Measurements from ENCODE around the gene GABBR2. TPM values are rescaled to one million over a fixed set of nuclear protein-coding genes. Genes with fewer than 3 reads are reported as not detected.

Gene GABBR2
- total and polyA plus RNA-seq, 2 donors (not counting 1 experiment from before 2014, with no cell fraction given): 0.03 TPM; not detected in 1

GRCh38 chr9:98332405-98332831, 376.3 kb downstream of the GABBR2 start:
- H3K36me3 ChIP-seq (replicated peaks in 1 of 2; ENCODE audit: control extremely low read depth in 1 of 2, control insufficient read depth in 1 of 2, extremely low read depth in 1 of 2, insufficient read depth in 2 of 2, low read length in 1 of 2): no peaks in the 10 kb centered on the region
- H3K4me1 ChIP-seq (ENCODE audit: control insufficient read depth in 2 of 2, insufficient read depth in 2 of 2, low read length in 2 of 2): peaks cover 0 to 3% of the 10 kb centered on the region in 2 donors
- Mint-ChIP-seq H3K27me3 (peaks cover 29% of the 10 kb centered on the region), H3K9me3 (ENCODE audit: insufficient read depth) (no peaks in the 10 kb centered on the region), H3K4me1 (peaks cover 6% of the 10 kb centered on the region), H3K4me3 (no peak overlapping the region), H3K27ac (no peak overlapping the region)
- ChIA-PET CTCF (no interaction called here), POLR2A (no interaction called here)
- H3K9me3 ChIP-seq (ENCODE audit: control extremely low read depth in 1 of 3, control insufficient read depth in 2 of 3, insufficient read depth in 1 of 3, low read length in 2 of 3): peaks cover 0 to 3% (median 2%) of the 10 kb centered on the region in 3 donors
- no peaks in the 10 kb centered on the region for H3K79me2 ChIP-seq (ENCODE audit: control insufficient read depth, insufficient read depth, low read length)
- H2AFZ ChIP-seq (ENCODE audit: insufficient read depth, low read depth, low read length, poor library complexity, severe bottlenecking): no peak overlapping the region
- no peak overlapping the region for H3K27ac ChIP-seq (ENCODE audit: low read length in 2 of 2)
- H3K4me2 ChIP-seq (replicated peaks; ENCODE audit: low read depth, low read length, poor library complexity, severe bottlenecking): no peak overlapping the region
- DNase-seq (no peak), ATAC-seq (ENCODE audit: low read depth) (no peak)
- H3K9ac ChIP-seq (ENCODE audit: low read length): no peak overlapping the region
- H3K4me3 ChIP-seq (ENCODE audit: control extremely low read depth in 1 of 5, extremely low read depth in 1 of 5, insufficient read depth in 1 of 5, low read depth in 2 of 5, low read length in 4 of 5): no peak overlapping the region
- WGBS (ENCODE audit: insufficient coverage): 75% methylated on average over 7 of the region's 8 CpGs
- intact Hi-C loops (cut with micrococcal nuclease): no loop called here
- no peaks in the 10 kb centered on the region for H4K20me1 ChIP-seq (ENCODE audit: control insufficient read depth, insufficient read depth, low read length, poor library complexity, severe bottlenecking)
- no peaks in the 10 kb centered on the region for H3K27me3 ChIP-seq (replicated peaks in 1 of 4; ENCODE audit: control extremely low read depth in 1 of 4, control insufficient read depth in 3 of 4, insufficient read depth in 4 of 4, low read length in 3 of 4)
- no peak for TF ChIP-seq EZH2 (IDR thresholded peaks at IDR 0.05; ENCODE audit: borderline replicate concordance, insufficient read depth, low read depth, low read length, poor library complexity, severe bottlenecking)
- TF ChIP-seq CTCF (IDR thresholded peaks at IDR 0.05): no peak

- H3K4me1 ChIP-seq (ENCODE audit: control insufficient read depth in 2 of 2, insufficient read depth in 2 of 2, low read length in 2 of 2): peaks cover 0 to 3% of the 10 kb centered on the region in 2 donors
- no peaks in the 10 kb centered on the region for H4K20me1 ChIP-seq (ENCODE audit: control insufficient read depth, insufficient read depth, low read length, poor library complexity, severe bottlenecking)
- ChIA-PET CTCF (interaction anchor here (0.7 kb wide), 2 partner anchors 50 to 465 kb away, joined by 3 to 6 read pairs; no protein-coding TSS in a partner anchor), POLR2A (interaction anchor here (0.7 kb wide), 1 partner anchor 38 kb away, joined by 7 read pairs; no protein-coding TSS in a partner anchor)
- H3K9me3 ChIP-seq (ENCODE audit: control extremely low read depth in 1 of 3, control insufficient read depth in 2 of 3, insufficient read depth in 1 of 3, low read length in 2 of 3): peaks cover 0 to 3% (median 2%) of the 10 kb centered on the region in 3 donors
- no peak overlapping the region for H3K4me2 ChIP-seq (replicated peaks; ENCODE audit: low read depth, low read length, poor library complexity, severe bottlenecking)
- Mint-ChIP-seq H3K27me3 (peaks cover 27% of the 10 kb centered on the region), H3K4me1 (peaks cover 6% of the 10 kb centered on the region), H3K9me3 (ENCODE audit: insufficient read depth) (no peaks in the 10 kb centered on the region), H3K27ac (no peak overlapping the region), H3K4me3 (no peak overlapping the region)
- no peak for ATAC-seq (ENCODE audit: low read depth)
- no peaks in the 10 kb centered on the region for H3K79me2 ChIP-seq (ENCODE audit: control insufficient read depth, insufficient read depth, low read length)
- DNase-seq: no peak
- intact Hi-C loops (cut with micrococcal nuclease): no loop called here
- no peaks in the 10 kb centered on the region for H3K36me3 ChIP-seq (replicated peaks in 1 of 2; ENCODE audit: control extremely low read depth in 1 of 2, control insufficient read depth in 1 of 2, extremely low read depth in 1 of 2, insufficient read depth in 2 of 2, low read length in 1 of 2)
- no peaks in the 10 kb centered on the region for H3K27me3 ChIP-seq (replicated peaks in 1 of 4; ENCODE audit: control extremely low read depth in 1 of 4, control insufficient read depth in 3 of 4, insufficient read depth in 4 of 4, low read length in 3 of 4)
- 93% methylated on average over 2 of the region's 6 CpGs for WGBS (ENCODE audit: insufficient coverage)
- no peak overlapping the region for H3K9ac ChIP-seq (ENCODE audit: low read length)
- H3K4me3 ChIP-seq (ENCODE audit: control extremely low read depth in 1 of 5, extremely low read depth in 1 of 5, insufficient read depth in 1 of 5, low read depth in 2 of 5, low read length in 4 of 5): no peak overlapping the region
- H3K27ac ChIP-seq (ENCODE audit: low read length in 2 of 2): no peak overlapping the region
- TF ChIP-seq EZH2 (IDR thresholded peaks at IDR 0.05; ENCODE audit: borderline replicate concordance, insufficient read depth, low read depth, low read length, poor library complexity, severe bottlenecking) (no peak), CTCF (IDR thresholded peaks at IDR 0.05) (no peak)
- H2AFZ ChIP-seq (ENCODE audit: insufficient read depth, low read depth, low read length, poor library complexity, severe bottlenecking): no peak overlapping the region
These were observed 377.0 kb downstream of the GABBR2 start for GRCh38 chr9:98331536-98332259.

Measured in B cell (primary cell).